Transverse colon (tissue), 4 donors: Measurements from ENCODE around the gene GNAT1. TPM values are rescaled to one million over a fixed set of nuclear protein-coding genes. Genes with fewer than 3 reads are reported as not detected.

ENCODE experiments used
- DNase-seq: peaks from one replicate; pipeline ENCODE4 v3.0.0-alpha.2; 2019
- H3K27ac ChIP-seq, 4 donors: fragments of 200-600 bp; sonication (generic); 2 replicates each; pipeline ENCODE4 v1.5.1; 2016 to 2018; ENCODE audit warnings: inconsistent platforms in 4 of 4
- H3K27me3 ChIP-seq: fragments of 200-600 bp; sonication (generic); 2 replicates; pipeline ENCODE4 v1.5.1; 2017; ENCODE audit warnings: inconsistent platforms
- H3K36me3 ChIP-seq, 4 donors: fragments of 200-600 bp; sonication (generic); 2 replicates each; pipeline ENCODE4 v1.5.1; 2017 to 2019; ENCODE audit warnings: inconsistent platforms in 4 of 4
- H3K4me1 ChIP-seq, 4 donors: fragments of 200-600 bp; sonication (generic); 2 replicates each; pipeline ENCODE4 v1.5.1; 2017 to 2020; ENCODE audit warnings: inconsistent platforms in 4 of 4
- H3K4me3 ChIP-seq, 4 donors: fragments of 200-600 bp; sonication (generic); 1 replicate in 1 of 4; 2 replicates in 3 of 4; pipeline versions ENCODE4 v1.5.1 to v1.6.1; 2017 to 2019; ENCODE audit warnings: inconsistent platforms in 4 of 4
- H3K9me3 ChIP-seq, 2 donors: fragments of 200-600 bp; sonication (generic); 2 replicates each; pipeline ENCODE4 v1.5.1; 2017 to 2019; ENCODE audit warnings: inconsistent platforms in 2 of 2
- EP300 ChIP-seq: sonication (generic); formaldehyde crosslinking; IDR thresholded peaks from one replicate; pipeline ENCODE4 v1.6.1; 2017; ENCODE audit warnings: antibody characterized with exemption, low read depth
- POLR2A ChIP-seq: fragments of 450-650 bp; IDR thresholded peaks from one replicate; pipeline ENCODE4 v1.6.1; 2016; ENCODE audit warnings: antibody characterized with exemption, mild to moderate bottlenecking, moderate library complexity
- POLR2AphosphoS5 ChIP-seq, 3 donors: sonication (generic); formaldehyde crosslinking; IDR thresholded peaks; one replicate each; pipeline ENCODE4 v1.6.1; 2016; ENCODE audit warnings: antibody characterized with exemption in 3 of 3
- WGBS, 2 donors: methylation state at CpG; one replicate each; pipeline ENCODE4 v1.1.5; 2018; ENCODE audit warnings: low coverage in 1 of 2; 5-methylcytosine and 5-hydroxymethylcytosine counted together
- in situ Hi-C, 4 donors: fragments of 200-750 bp; cut with MboI; loops; one replicate each; pipeline versions ENCODE4 v1.15.0 to v1.15.1; 2017; ENCODE audit warnings: low sequenced_read_pairs in 3 of 4, low pct_ligation_motif_present in 1 of 4, low pct_unique_long_range_greater_than_20kb in 1 of 4
- intact Hi-C: fragments of 100-400 bp; cut with DNase I; formaldehyde crosslinking; loops from one replicate; pipeline ENCODE4 v1.15.1; 2023; ENCODE audit warnings: low total_unique reads
- total RNA-seq, 4 donors: library from RNA; depleted of rRNA; stranded (reverse); fragments of >200 nt; gene quantifications; one replicate each; pipeline ENCODE4 v1.1.0, GENCODE V29; 2016
- TF ChIP-seq, protein P1 (sequence below), 5 experiments: fragments of 200-600 bp in 3 of 5; fragments of 450-650 bp in 2 of 5; sonication (generic) in 3 of 5; IDR thresholded peaks; 1 replicate in 2 of 5; 2 replicates in 3 of 5; pipeline ENCODE4 v1.5.1; 2016 to 2017; ENCODE audit warnings: antibody characterized with exemption in 5 of 5, inconsistent platforms in 3 of 5, mild to moderate bottlenecking in 2 of 5, moderate library complexity in 1 of 5

GNAT1 gene
- total RNA-seq, 4 donors from 2014 or later = not detected

DNA sequence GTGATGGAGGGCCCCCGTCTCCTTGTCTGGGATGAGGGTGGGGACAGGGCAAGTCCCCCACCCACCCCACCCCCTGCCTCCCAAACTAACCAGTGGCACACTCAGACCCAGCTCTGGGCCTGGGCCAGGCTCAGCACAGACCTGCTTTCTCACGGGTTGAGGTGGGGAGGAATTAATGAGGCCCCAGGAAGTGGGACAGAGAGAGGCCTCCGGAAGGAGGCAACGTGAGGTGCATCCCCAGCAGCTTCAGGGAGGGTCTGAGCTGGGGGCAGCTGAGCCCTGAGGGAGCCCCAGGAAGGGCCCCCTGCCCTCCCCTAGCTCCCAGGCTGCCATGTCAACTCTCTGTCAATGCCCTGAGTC is 29.6 kb downstream of the GNAT1 start:
- intact Hi-C loops = no loop called here
- Histone ChIP-seq H3K4me1 (peaks cover 0 to 3% (median 0%) of the 10 kb centered on the region in 4 donors), H3K9me3 (no peaks in the 10 kb centered on the region), H3K27me3 (peaks cover 7% of the 10 kb centered on the region), H3K4me3 (no peak overlapping the region), H3K36me3 (no peaks in the 10 kb centered on the region), H3K27ac (no peak overlapping the region)
- TF ChIP-seq, protein P1, sequence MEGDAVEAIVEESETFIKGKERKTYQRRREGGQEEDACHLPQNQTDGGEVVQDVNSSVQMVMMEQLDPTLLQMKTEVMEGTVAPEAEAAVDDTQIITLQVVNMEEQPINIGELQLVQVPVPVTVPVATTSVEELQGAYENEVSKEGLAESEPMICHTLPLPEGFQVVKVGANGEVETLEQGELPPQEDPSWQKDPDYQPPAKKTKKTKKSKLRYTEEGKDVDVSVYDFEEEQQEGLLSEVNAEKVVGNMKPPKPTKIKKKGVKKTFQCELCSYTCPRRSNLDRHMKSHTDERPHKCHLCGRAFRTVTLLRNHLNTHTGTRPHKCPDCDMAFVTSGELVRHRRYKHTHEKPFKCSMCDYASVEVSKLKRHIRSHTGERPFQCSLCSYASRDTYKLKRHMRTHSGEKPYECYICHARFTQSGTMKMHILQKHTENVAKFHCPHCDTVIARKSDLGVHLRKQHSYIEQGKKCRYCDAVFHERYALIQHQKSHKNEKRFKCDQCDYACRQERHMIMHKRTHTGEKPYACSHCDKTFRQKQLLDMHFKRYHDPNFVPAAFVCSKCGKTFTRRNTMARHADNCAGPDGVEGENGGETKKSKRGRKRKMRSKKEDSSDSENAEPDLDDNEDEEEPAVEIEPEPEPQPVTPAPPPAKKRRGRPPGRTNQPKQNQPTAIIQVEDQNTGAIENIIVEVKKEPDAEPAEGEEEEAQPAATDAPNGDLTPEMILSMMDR (IDR thresholded peaks at IDR 0.05) = no peak
- no peak for TF ChIP-seq POLR2A
- TF ChIP-seq POLR2AphosphoS5 (IDR thresholded peaks at IDR 0.05) = no peak
- no peak for TF ChIP-seq EP300
- DNase-seq = no peak
- WGBS, 2 donors = 74% methylated on average over 4 of the region's 4 CpGs; no CpG with 5 or more reads in 1 of the 2 donors
- in situ Hi-C loops = no loop called here

DNA sequence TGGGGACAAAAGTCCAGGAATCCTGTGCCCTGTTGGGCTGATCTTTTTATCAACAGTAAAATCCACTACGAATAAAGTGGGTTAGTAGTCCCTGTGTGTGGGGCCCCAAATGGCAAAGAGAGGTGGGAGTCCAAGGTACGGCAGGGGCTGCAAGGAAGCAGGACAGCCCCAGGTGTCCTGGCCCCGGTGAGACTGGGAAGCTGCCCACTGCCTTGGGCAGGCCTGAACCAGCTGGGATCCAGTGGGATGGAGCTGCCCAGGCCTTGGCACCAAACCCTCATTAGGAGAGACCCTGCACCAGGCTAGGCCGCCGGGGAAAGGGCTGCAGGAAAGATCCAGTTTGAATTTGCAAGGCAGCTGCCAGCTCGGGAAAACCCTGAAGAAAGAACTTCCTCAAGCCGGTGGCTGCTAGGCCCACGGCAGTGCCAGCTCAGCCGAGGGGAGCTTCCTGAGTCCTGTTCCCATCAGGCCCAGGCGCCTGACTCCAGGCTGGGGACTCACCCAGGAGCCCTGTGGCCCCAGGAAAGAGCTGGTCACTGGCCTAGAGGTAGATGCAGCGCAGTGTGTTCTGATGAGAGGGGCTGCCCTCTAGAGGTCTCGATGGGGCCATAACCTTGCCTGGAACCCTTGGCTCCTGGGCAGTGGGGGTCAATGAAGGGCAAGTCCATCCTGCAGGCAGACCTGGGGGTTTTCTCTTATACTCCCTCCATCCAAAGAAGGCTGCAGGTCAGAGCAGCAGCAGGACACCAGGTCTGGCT is 30.2 kb downstream of the GNAT1 start:
- 64 to 100% methylated on average over 1 to 11 of the region's 12 CpGs for WGBS, 2 donors
- H3K36me3 ChIP-seq = no peaks in the 10 kb centered on the region
- H3K9me3 ChIP-seq = no peaks in the 10 kb centered on the region
- H3K4me1 ChIP-seq = peaks cover 0 to 9% (median 2%) of the 10 kb centered on the region in 4 donors
- H3K27me3 ChIP-seq = peaks cover 7% of the 10 kb centered on the region
- H3K4me3 ChIP-seq = no peak overlapping the region
- in situ Hi-C loops (no loop called here), intact Hi-C loops (no loop called here)
- no peak overlapping the region for H3K27ac ChIP-seq
- DNase-seq = no peak
- no peak for TF ChIP-seq EP300
- TF ChIP-seq POLR2AphosphoS5 (IDR thresholded peaks at IDR 0.05) = no peak
- TF ChIP-seq, protein P1 (IDR thresholded peaks at IDR 0.05) = no peak
- TF ChIP-seq POLR2A = no peak

DNA sequence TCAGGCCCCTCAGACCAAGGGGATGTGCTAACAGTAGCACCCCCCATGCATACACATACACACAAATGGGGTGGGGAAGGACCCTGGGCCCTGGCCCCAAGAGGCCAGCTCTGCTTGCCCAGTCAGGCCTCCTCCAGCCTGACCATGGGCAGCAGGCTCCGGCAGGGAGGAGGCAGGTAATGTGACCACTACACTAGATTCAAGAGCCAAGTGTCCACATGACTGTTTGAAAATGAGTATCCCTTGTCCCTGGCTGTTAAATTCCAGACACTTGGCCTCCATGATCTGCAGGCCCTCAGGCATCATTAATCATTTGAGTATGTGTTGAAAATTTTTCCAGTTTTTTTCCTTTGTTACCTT is 30.7 kb downstream of the GNAT1 start:
- in situ Hi-C loops = no loop called here
- TF ChIP-seq, protein P1 (IDR thresholded peaks at IDR 0.05) = no peak
- TF ChIP-seq POLR2AphosphoS5 (IDR thresholded peaks at IDR 0.05) = no peak
- no peak for TF ChIP-seq POLR2A
- Histone ChIP-seq H3K9me3 (no peaks in the 10 kb centered on the region), H3K27ac (no peak overlapping the region), H3K4me1 (peaks cover 4 to 15% (median 7%) of the 10 kb centered on the region in 4 donors), H3K27me3 (peaks cover 7% of the 10 kb centered on the region), H3K4me3 (no peak overlapping the region), H3K36me3 (no peaks in the 10 kb centered on the region)
- WGBS, 2 donors = 100% methylated on average over 1 of the region's 1 CpG; no CpG with 5 or more reads in 1 of the 2 donors
- intact Hi-C loops = no loop called here
- no peak for DNase-seq

DNA sequence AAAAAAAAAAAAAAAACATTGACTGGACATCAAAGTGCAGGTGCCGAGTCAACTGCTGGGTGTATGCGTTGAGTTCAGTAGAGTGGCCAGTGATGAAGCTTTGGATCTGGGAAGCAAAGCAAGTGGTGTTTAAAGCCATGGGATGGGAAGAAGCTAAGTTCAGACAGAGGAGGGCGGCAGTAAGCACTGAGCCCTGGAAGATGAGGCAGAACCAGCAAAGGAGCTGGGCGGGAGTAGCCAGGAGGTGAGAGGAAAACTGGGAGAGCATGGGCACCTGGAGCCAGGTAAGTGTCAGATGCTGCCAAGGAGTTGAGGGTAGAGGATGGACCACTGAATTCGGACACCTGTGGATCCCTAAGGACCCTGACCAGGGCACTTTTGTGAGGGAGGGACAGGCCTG is 33.2 kb downstream of the GNAT1 start:
- TF ChIP-seq POLR2AphosphoS5 (IDR thresholded peaks at IDR 0.05) (no peak), POLR2A (no peak), EP300 (no peak)
- TF ChIP-seq, protein P1 (IDR thresholded peaks at IDR 0.05) = no peak
- in situ Hi-C loops = loop anchor here in 1 of 4 donors (5.0 kb wide), 1 partner anchor 32 kb away; the partner anchor contains the start of gene GNAT1
- 46 to 57% methylated on average over 4 to 5 of the region's 5 CpGs for WGBS, 2 donors
- Histone ChIP-seq H3K9me3 (no peaks in the 10 kb centered on the region), H3K4me3 (no peak overlapping the region), H3K27me3 (peaks cover 7% of the 10 kb centered on the region), H3K4me1 (peaks cover 4 to 23% (median 16%) of the 10 kb centered on the region in 4 donors), H3K27ac (no peak overlapping the region), H3K36me3 (no peaks in the 10 kb centered on the region)
- DNase-seq = no peak
- intact Hi-C loops = loop anchor here (2.0 to 5.0 kb wide), 2 partner anchors 30 to 38 kb away; no protein-coding TSS in a partner anchor
